PC-3 (cell line): Measurements from ENCODE around the gene HIPK3.

Source experiments
- CTCF ChIP-seq: fragments of 300-600 bp; sonication (generic); conservative IDR thresholded peaks from 2 replicates; pipeline ENCODE4 v1.5.1; 2017; ENCODE audit warnings: antibody characterized with exemption, low read depth, mild to moderate bottlenecking, low read length
- EZH2 ChIP-seq: fragments of 300-600 bp; sonication (generic); IDR thresholded peaks from one replicate; pipeline ENCODE4 v1.6.1; 2017; ENCODE audit warnings: antibody characterized with exemption, mild to moderate bottlenecking, low read length; ENCODE audit not compliant: unreplicated experiment

GRCh38 chr11:33405834-33406602, 148.8 kb downstream of the HIPK3 start:
- TF ChIP-seq CTCF, result no peak
- no peak for TF ChIP-seq EZH2
